Lower leg skin (tissue), 4 donors: ENCODE data around the gene PYGO2. TPM values are rescaled to one million over a fixed set of nuclear protein-coding genes. Genes with fewer than 3 reads are reported as not detected.
A peak's percentile ranks its signal among the peaks of the same experiment; 100 is the strongest.

Experiments
- DNase-seq, 2 donors: peaks; one replicate each; pipeline ENCODE4 v3.0.0-alpha.2; 2019; ENCODE audit warnings: low spot score in 2 of 2
- H3K4me3 ChIP-seq: fragments of 200-600 bp; sonication (generic); 2 replicates; pipeline ENCODE4 v1.5.1; 2017; ENCODE audit warnings: mild to moderate bottlenecking, low read depth; ENCODE audit not compliant: poor library complexity, severe bottlenecking
- POLR2A ChIP-seq, 2 donors: fragments of 450-650 bp; IDR thresholded peaks; one replicate each; pipeline ENCODE4 v1.6.1; 2016 to 2017; ENCODE audit warnings: antibody characterized with exemption in 2 of 2, mild to moderate bottlenecking in 1 of 2, moderate library complexity in 1 of 2
- WGBS, 2 donors: methylation state at CpG; one replicate each; pipeline ENCODE4 v1.1.5; 2018; 5-methylcytosine and 5-hydroxymethylcytosine counted together
- intact Hi-C: fragments of 100-400 bp; cut with DNase I; formaldehyde crosslinking; loops from one replicate; pipeline ENCODE4 v1.15.0; 2023; ENCODE audit warnings: low total_unique reads
- total RNA-seq, 4 donors: library from RNA; depleted of rRNA; stranded (reverse); fragments of >200 nt; gene quantifications; one replicate each; pipeline ENCODE4 v1.1.0, GENCODE V29; 2016
- TF ChIP-seq, protein P1 (sequence below), 3 donors: fragments of 450-650 bp; IDR thresholded peaks; one replicate each; pipeline ENCODE4 v1.5.1; 2016; ENCODE audit warnings: antibody characterized with exemption in 3 of 3, mild to moderate bottlenecking in 3 of 3, moderate library complexity in 2 of 3

PYGO2 gene
- total RNA-seq, 4 donors from 2014 or later: 31.9 to 38.0 (median 36.3) TPM

DNA sequence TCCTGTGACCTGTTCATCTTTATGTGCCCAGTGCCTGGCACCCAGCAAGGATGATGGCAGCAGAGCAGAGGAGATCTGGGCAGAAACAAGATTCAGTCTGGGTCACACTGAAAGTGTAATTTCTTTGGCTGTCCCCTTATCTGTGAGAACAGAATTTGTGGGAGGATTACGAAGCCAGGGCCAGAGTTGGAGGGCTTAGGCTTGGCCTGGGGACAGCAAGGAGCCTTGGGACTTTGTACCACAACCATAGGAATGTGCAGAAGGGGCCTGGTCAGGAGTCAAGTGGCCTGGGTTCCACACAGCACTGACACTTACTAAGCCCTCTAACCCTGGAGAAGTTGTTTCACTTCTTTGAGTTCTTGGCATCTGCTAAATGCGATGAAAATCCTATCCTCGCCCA, 37.9 kb downstream of the PYGO2 start:
- WGBS, 2 donors: 97 to 98% methylated on average over 3 of the region's 3 CpGs
- intact Hi-C loops: no loop called here
- TF ChIP-seq POLR2A (IDR thresholded peaks at IDR 0.05): no peak
- TF ChIP-seq, protein P1, sequence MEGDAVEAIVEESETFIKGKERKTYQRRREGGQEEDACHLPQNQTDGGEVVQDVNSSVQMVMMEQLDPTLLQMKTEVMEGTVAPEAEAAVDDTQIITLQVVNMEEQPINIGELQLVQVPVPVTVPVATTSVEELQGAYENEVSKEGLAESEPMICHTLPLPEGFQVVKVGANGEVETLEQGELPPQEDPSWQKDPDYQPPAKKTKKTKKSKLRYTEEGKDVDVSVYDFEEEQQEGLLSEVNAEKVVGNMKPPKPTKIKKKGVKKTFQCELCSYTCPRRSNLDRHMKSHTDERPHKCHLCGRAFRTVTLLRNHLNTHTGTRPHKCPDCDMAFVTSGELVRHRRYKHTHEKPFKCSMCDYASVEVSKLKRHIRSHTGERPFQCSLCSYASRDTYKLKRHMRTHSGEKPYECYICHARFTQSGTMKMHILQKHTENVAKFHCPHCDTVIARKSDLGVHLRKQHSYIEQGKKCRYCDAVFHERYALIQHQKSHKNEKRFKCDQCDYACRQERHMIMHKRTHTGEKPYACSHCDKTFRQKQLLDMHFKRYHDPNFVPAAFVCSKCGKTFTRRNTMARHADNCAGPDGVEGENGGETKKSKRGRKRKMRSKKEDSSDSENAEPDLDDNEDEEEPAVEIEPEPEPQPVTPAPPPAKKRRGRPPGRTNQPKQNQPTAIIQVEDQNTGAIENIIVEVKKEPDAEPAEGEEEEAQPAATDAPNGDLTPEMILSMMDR (IDR thresholded peaks at IDR 0.05): no peak
- no peak for DNase-seq
- H3K4me3 ChIP-seq: no peak overlapping the region

DNA sequence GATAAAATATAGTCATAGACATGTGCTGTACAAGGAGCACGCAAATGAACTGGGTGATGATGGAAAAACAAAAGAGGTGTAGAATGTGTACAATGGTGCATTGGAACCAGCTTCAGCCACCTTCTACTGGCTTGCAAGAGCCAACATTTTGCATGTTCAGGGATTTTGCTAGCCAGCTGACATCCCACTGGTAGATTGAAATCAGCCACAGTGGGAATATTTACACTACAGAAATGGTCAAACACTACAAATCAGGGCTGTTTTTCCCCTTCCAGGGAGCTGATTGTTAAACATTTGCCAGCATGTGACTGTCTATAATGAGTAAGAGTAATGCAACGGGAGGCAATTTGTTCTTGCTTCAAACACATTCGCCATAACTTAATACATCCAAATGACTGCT, 48.3 kb downstream of the PYGO2 start:
- no peak overlapping the region for H3K4me3 ChIP-seq
- 83 to 84% methylated on average over 3 of the region's 3 CpGs for WGBS, 2 donors
- DNase-seq: no peak
- intact Hi-C loops: no loop called here
- TF ChIP-seq, protein P1 (IDR thresholded peaks at IDR 0.05): no peak
- no peak for TF ChIP-seq POLR2A (IDR thresholded peaks at IDR 0.05)

DNA sequence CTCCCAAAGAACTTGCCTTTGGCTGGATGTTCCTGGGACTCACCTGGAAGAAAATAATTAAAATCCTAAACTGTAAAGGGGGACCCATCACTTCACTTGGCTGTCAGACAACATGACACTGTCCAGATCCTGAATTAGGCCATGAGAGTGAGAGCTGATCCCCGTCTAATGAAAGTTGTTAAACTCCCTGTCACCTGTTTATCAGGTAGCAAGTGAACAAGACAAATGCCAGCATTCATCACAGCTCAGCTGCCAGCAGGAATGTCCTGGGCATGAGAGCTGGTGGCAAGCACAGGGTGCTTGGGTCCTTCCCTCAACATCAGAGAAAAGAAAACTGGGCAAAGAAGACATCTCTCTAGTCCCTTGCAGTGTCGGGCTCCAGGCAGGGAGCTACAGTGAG, 48.8 kb downstream of the PYGO2 start:
- no peak overlapping the region for H3K4me3 ChIP-seq
- WGBS, 2 donors: 82 to 93% methylated on average over 2 of the region's 2 CpGs
- intact Hi-C loops: no loop called here
- TF ChIP-seq, protein P1 (IDR thresholded peaks at IDR 0.05): no peak
- no peak for TF ChIP-seq POLR2A (IDR thresholded peaks at IDR 0.05)
- peak in 1 of 2 donors; percentile 64 for DNase-seq

DNA sequence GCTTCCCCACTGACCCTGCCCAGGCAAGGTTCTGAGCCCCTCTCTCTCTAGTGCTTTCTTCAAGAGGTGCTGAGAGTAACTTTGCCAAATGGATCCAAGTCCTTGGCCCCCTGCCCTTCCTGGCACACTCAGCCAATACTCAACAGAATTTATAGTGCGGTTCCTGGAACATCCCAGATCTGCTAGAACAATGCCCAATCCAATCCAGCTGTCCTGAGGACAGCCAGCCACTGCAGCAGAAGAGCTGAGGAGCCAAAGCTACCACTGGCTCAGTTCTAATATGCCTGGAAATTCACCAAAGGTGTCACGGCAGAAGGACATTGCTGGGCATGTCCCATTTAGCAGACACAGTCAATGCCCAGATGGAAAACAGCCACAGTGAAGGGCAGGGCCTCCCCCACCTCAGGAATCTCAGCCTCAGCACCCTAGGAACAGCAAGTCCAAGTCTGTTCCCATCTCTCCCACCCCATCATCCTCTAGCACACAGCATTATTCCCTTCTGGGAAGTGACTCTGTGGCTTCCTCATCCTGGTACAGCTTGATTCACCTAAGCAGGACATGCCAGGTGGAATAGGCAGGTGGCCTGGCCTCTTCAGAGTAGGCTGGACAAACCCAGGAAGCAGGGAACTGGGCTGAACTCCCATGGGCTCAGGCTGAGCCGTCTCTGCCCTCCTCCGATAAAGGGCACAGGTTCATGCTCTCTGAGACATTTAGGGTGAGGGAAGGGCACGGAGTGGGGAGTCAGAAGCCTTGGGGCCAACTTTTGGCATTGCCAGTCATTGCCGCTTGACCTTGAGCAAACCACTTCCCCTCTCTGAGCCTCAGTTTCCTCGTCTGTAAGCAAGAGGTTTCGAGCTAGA, 49.7 kb downstream of the PYGO2 start:
- H3K4me3 ChIP-seq: no peak overlapping the region
- intact Hi-C loops: no loop called here
- TF ChIP-seq POLR2A (IDR thresholded peaks at IDR 0.05): no peak
- TF ChIP-seq, protein P1 (IDR thresholded peaks at IDR 0.05): no peak
- no peak for DNase-seq
- WGBS, 2 donors: 78 to 79% methylated on average over 8 of the region's 8 CpGs

DNA sequence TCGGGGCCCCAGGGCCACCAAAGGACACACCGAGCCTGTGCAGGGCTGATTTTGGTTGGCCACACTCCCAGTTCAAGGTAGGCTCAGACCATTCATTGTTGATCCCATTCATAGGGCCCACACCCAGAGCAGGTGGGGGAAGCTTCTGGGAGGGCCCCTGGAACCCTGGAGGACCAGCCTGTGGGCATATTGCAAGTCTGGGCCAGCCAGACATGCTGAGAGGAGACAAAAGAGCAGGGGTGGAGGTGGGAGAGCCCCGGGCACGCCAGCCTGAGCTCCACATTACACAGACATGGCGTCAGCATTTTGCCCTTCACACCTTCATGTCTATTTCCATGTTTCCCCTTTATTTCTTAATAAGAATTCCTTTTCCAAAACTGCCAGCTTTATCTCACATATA, 50.7 kb downstream of the PYGO2 start:
- peak in 1 of 2 donors; percentile 53 for DNase-seq
- WGBS, 2 donors: 45 to 63% methylated on average over 5 of the region's 5 CpGs
- no peak overlapping the region for H3K4me3 ChIP-seq
- intact Hi-C loops: no loop called here
- TF ChIP-seq, protein P1 (IDR thresholded peaks at IDR 0.05): no peak
- TF ChIP-seq POLR2A (IDR thresholded peaks at IDR 0.05): no peak
